A549 (cell line): ENCODE results near the gene GBE1.

Experiments
- EP300 ChIP-seq, 2 experiments: fragments of >200 bp; sonication (Bioruptor Twin); formaldehyde crosslinking; IDR thresholded peaks; 2 replicates in 1 of 2; 3 replicates in 1 of 2; pipeline ENCODE4 v1.6.1; 2016 to 2017
- FOSB ChIP-seq: fragments of 250-450 bp; sonication (Bioruptor Pico); IDR thresholded peaks from 2 replicates; pipeline ENCODE4 v1.5.0; 2020; ENCODE audit warnings: mild to moderate bottlenecking, moderate library complexity
- HDAC2 ChIP-seq: fragments of 200-600 bp; sonication (generic); IDR thresholded peaks from 2 replicates; pipeline ENCODE4 v1.6.1; 2016
- JUN ChIP-seq, 2 experiments: fragments of >200 bp; sonication (Bioruptor Twin); formaldehyde crosslinking; IDR thresholded peaks; 2 replicates in 1 of 2; 3 replicates in 1 of 2; pipeline ENCODE4 v1.6.1; 2016 to 2017
- MYC ChIP-seq: IDR thresholded peaks from 2 replicates; pipeline ENCODE4 v1.6.1; 2012; ENCODE audit warnings: mild to moderate bottlenecking, inconsistent platforms, low read length, improper control_type of control experiment, borderline replicate concordance
- POLR2A ChIP-seq: IDR thresholded peaks from 2 replicates; pipeline ENCODE4 v1.6.1; 2012; ENCODE audit warnings: mild to moderate bottlenecking, low read length
- POLR2AphosphoS2 ChIP-seq: conservative IDR thresholded peaks from 2 replicates; pipeline ENCODE4 v1.6.1; 2012; ENCODE audit warnings: low read length, improper control_type of control experiment, inconsistent platforms
- RFX5 ChIP-seq: fragments of 450-650 bp; IDR thresholded peaks from 2 replicates; pipeline ENCODE4 v1.7.1; 2014; ENCODE audit warnings: antibody characterized with exemption, mild to moderate bottlenecking, moderate library complexity
- SMC3 ChIP-seq: fragments of >200 bp; sonication (Bioruptor Twin); formaldehyde crosslinking; IDR thresholded peaks from 3 replicates; pipeline ENCODE4 v1.6.1; 2018; ENCODE audit warnings: inconsistent platforms
- TF ChIP-seq, protein P1 (sequence below): fragments of 450-650 bp; IDR thresholded peaks from 2 replicates; pipeline ENCODE4 v1.6.1; 2014; ENCODE audit warnings: antibody characterized with exemption
- TF ChIP-seq, protein P2 (sequence below): fragments of 200-600 bp; sonication (generic); IDR thresholded peaks from 2 replicates; pipeline ENCODE4 v1.6.1; 2016; ENCODE audit warnings: antibody characterized with exemption, mild to moderate bottlenecking, moderate library complexity
- TF ChIP-seq, protein P3 (sequence below): fragments of >200 bp; sonication (Bioruptor Twin); formaldehyde crosslinking; IDR thresholded peaks from 3 replicates; pipeline ENCODE4 v1.5.1; 2016
- TF ChIP-seq, protein P4 (sequence below): IDR thresholded peaks from 2 replicates; pipeline ENCODE4 v1.6.1; 2012
- TF ChIP-seq, protein P5 (sequence below): fragments of >200 bp; sonication (Bioruptor Twin); formaldehyde crosslinking; IDR thresholded peaks from 2 replicates; pipeline ENCODE4 v1.6.1; 2016

DNA sequence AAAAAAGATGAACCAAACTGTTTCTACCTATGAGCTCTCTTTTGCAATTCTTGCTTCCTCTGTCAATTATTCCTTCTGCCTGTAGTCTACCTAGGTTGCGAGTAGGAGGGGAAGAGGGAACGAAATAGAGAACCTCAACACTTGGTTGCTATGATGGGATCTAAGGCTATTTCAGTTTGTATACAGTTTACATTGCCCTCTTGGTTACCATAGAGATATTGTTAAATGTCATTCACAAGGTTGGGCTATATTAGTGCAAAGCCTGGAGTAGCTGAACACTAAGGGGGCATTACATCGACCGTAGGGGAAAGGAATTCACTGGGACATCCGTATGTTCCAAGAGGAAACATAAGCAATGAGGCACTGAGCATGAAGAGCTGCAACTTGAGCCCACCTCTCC is 276.9 kb downstream of the GBE1 start:
- TF ChIP-seq, protein P1, sequence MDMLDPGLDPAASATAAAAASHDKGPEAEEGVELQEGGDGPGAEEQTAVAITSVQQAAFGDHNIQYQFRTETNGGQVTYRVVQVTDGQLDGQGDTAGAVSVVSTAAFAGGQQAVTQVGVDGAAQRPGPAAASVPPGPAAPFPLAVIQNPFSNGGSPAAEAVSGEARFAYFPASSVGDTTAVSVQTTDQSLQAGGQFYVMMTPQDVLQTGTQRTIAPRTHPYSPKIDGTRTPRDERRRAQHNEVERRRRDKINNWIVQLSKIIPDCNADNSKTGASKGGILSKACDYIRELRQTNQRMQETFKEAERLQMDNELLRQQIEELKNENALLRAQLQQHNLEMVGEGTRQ, result no peak
- TF ChIP-seq, protein P2, sequence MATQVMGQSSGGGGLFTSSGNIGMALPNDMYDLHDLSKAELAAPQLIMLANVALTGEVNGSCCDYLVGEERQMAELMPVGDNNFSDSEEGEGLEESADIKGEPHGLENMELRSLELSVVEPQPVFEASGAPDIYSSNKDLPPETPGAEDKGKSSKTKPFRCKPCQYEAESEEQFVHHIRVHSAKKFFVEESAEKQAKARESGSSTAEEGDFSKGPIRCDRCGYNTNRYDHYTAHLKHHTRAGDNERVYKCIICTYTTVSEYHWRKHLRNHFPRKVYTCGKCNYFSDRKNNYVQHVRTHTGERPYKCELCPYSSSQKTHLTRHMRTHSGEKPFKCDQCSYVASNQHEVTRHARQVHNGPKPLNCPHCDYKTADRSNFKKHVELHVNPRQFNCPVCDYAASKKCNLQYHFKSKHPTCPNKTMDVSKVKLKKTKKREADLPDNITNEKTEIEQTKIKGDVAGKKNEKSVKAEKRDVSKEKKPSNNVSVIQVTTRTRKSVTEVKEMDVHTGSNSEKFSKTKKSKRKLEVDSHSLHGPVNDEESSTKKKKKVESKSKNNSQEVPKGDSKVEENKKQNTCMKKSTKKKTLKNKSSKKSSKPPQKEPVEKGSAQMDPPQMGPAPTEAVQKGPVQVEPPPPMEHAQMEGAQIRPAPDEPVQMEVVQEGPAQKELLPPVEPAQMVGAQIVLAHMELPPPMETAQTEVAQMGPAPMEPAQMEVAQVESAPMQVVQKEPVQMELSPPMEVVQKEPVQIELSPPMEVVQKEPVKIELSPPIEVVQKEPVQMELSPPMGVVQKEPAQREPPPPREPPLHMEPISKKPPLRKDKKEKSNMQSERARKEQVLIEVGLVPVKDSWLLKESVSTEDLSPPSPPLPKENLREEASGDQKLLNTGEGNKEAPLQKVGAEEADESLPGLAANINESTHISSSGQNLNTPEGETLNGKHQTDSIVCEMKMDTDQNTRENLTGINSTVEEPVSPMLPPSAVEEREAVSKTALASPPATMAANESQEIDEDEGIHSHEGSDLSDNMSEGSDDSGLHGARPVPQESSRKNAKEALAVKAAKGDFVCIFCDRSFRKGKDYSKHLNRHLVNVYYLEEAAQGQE, result no peak
- no peak for TF ChIP-seq MYC
- TF ChIP-seq, protein P3, sequence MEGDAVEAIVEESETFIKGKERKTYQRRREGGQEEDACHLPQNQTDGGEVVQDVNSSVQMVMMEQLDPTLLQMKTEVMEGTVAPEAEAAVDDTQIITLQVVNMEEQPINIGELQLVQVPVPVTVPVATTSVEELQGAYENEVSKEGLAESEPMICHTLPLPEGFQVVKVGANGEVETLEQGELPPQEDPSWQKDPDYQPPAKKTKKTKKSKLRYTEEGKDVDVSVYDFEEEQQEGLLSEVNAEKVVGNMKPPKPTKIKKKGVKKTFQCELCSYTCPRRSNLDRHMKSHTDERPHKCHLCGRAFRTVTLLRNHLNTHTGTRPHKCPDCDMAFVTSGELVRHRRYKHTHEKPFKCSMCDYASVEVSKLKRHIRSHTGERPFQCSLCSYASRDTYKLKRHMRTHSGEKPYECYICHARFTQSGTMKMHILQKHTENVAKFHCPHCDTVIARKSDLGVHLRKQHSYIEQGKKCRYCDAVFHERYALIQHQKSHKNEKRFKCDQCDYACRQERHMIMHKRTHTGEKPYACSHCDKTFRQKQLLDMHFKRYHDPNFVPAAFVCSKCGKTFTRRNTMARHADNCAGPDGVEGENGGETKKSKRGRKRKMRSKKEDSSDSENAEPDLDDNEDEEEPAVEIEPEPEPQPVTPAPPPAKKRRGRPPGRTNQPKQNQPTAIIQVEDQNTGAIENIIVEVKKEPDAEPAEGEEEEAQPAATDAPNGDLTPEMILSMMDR, result no peak
- no peak for TF ChIP-seq JUN (IDR thresholded peaks at IDR 0.05)
- TF ChIP-seq HDAC2, result no peak
- TF ChIP-seq, protein P4, sequence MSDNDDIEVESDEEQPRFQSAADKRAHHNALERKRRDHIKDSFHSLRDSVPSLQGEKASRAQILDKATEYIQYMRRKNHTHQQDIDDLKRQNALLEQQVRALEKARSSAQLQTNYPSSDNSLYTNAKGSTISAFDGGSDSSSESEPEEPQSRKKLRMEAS, result no peak
- TF ChIP-seq, protein P5, sequence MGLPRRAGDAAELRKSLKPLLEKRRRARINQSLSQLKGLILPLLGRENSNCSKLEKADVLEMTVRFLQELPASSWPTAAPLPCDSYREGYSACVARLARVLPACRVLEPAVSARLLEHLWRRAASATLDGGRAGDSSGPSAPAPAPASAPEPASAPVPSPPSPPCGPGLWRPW, result no peak
- no peak for TF ChIP-seq POLR2A
- TF ChIP-seq FOSB, result no peak
- TF ChIP-seq RFX5, result no peak
- no peak for TF ChIP-seq SMC3
- no peak for TF ChIP-seq EP300 (IDR thresholded peaks at IDR 0.05)
- no peak for TF ChIP-seq POLR2AphosphoS2
